Measurements from ENCODE around the gene PRDM15.
A peak's percentile ranks its signal among the peaks of the same experiment; 100 is the strongest.

PRDM15 gene

DNA sequence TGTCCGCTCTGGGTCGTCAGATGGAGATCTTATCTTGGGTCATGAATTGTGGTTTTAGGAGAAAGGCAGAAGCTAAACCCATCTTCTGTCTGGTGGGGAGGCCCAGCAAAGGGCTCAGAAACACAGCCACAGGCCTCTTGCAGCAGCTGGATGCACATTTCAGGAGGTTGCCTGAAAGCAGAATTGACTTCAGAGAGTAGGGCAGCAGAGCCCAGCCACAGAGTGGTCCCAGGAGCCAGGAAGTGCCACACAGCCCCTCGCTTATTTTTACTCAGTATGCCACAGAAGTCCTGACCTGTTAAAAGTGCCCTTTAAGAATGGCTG is 104.0 kb downstream of the PRDM15 start:
- no peak for DNase-seq

DNA sequence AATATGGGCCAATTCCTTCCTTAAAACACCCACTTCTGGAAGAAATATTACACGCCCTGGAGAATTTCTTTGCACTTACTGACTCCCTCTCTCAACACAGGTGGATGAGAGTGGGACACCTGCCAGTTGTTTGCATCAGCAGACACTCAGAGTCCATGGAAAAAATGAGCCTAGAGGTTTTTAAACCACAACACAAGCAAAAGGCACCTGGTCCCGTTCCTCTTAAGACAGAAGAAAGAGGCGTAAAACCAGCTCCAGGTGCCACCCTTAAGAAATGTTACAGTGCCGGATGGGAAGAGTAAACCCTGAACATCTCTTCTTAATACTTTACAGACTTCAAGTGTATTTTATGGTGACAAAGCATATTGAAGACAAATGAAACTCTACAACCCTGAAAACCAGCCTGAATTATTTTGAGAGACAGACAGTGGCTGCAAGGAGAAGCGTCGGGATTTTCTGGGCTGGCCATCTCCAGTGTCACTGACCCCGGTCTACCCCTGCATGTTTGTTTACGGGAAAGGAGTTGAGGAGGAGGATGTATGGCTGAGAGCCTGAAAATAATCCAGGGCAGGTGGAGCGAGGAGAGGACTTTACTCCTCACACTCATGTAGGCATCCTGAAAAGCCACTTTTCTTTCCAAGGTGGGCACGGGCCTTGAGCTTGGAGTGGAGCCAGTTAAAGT is 104.5 kb downstream of the PRDM15 start:
- DNase-seq, result no peak

DNA sequence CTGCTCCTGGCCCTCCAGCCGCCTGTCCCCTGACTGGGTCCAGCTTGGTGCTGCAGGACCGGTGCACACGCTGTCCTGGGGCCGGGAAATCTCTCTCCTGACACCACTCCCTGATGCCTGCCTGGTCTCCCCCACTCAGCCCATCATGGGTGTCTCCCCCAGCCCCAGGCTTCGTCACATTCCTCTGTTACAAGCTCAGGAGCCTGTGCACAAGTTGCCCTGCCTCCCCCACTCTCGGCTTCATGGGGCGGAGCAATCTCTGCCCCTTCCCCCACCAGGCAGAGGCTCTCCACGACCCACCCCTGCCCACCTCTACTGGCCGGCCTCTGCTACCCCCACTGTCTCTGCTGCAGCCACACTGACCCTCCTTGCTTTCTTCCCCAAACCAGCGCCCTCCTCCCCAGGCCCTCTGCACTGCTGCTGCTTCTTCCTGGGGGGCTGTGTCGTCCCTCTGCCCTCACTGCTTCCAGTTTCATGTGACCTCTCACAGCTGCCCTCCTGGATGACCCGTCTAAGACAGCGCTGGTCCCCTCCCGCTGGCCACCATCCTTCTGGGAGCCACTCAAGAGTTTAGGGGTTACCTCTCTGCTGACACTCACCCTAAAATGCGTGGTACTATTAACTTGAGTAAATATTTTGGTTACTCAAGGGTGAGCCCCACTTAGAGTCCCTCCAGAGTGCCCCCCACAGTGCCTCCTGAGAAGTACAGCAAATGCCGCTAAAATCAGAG is 106.6 kb downstream of the PRDM15 start:
- DNase-seq, result no peak

DNA sequence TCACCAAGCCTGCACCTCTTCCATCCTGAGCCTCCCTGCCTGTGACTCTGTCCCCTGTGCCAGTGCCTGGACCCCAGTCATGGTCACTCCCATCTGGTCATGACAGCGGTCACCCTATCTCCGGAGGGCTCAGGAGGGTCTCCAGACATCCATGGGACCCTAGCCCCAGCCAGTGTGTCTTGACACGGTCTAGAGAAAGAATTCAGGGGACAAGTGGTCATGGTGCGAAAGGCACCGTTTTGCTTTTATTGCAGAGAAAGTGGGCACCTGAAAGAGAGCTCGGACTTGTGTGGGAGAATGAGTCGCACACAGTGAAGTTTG is 107.6 kb downstream of the PRDM15 start:
- no peak for DNase-seq

DNA sequence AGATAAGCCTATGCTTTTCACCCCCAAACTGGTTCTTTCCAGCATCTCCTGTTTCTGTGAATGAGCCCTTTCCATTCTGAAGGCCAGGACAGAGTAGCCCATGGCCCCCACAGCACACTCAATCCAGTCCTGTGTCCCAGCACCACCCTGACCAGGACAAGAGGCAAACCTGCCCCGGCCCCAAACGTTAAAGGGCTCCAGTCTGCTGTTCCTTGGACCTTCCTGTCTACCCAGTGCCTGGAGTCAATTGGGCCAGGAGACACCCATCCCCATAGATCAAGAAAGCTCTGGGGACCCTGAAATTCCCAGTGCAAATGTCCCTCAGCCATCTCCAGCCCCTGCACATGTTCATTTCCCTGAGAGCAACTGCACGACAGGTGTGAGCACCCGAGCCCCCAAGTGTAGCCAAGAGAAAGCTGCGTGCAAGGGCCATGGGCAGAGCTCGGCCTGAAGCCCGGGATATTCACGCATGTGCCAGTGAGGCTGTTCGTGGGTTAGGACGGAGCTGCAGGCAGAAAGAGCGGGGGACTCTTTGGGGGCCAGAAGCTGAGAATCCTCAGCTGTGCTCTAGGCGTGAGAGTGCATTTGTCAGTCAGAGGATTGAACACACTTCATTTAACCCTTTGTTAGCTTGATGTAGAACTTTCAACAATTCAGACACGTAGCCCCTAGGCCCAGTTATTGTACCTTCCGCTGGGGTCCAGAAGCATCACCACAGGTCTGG is 108.1 kb downstream of the PRDM15 start:
- DNase-seq, result no peak

DNA sequence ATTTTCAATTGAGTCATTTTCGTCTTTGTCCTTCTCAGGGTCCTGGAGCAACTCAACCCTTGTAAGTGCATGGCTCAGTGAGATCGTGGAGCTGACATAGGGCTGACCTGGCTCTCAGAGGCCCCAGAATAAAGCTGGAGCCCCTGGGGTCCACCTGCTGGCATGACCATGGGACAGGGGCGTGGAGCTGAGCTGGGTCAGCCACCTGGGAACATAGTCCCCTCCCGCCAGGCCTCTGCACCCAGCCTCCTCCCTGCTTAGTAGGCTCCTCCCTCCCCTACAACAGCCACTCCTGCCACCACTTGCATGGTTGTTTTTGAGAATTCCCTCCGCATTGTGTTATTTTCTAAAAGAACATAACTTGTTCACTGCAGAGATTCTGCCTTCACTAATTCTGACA is 109.2 kb downstream of the PRDM15 start:
- DNase-seq, result no peak

DNA sequence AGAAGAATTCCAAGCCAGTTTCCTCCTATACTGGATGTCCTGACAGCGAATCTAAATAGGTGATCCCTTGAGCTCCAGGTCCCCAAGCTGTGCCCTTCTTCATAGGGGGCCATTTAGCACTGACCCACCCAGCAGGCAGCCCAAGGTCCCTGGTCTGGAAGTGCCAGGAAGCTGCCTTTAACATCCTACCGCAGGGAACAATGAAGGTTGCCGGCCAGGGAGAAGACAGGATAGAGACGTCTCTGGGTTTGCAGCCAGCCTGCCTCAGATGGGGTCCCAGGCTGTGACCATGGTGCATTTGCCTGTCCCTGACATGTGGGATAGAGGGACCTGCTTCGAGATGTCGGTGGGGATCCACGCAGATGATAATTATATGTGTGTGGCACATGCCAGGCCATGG is 109.6 kb downstream of the PRDM15 start:
- no peak for DNase-seq

DNA sequence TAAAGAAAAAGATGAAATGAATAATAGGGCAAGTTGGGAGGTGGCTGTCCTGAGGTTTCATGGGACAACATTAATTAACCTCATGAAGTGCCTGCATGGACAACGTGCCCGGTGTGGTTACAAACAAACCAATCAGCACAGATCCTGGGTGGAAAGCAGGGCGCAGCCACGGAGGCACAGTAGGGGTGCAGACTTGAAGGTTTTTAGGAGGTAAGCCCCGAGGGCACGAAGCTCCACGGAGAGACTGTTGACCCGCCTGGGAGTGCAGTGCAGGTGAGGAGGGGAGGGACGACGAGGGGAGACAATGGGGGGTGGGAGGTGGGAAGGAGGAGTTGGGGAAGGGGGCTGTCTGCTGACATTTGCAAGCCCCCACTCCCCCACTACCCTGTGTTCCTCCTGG is 110.0 kb downstream of the PRDM15 start:
- no peak for DNase-seq

DNA sequence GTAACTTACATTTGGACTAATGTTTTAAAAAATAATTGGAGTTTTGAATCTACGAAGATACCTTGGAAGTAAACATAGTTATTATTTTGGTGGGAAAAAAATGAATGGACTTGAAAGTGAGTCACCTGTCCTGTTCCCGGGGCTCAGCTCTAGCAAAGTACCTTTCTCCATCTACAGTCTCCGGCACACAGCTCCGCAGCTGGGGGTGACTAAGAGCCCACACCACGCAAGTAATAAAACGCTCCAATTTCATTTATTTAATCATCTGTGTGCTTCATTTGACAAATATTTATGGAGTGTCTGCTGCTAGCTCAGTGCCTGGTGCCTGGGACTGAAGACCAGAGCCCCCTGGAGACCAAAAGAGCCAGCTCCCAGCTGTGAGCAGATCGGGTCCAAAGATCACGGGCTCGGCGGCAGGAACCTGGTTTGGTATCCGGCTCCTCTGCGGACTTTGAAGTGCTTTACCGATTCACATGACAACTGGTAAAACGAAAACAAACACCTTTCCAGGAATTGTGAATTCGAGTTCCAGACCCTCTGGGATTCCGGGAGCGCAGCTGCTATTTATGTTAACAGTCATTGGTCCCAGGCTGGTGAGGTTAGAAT is 110.6 kb downstream of the PRDM15 start:
- peak; percentile 80 for DNase-seq

DNA sequence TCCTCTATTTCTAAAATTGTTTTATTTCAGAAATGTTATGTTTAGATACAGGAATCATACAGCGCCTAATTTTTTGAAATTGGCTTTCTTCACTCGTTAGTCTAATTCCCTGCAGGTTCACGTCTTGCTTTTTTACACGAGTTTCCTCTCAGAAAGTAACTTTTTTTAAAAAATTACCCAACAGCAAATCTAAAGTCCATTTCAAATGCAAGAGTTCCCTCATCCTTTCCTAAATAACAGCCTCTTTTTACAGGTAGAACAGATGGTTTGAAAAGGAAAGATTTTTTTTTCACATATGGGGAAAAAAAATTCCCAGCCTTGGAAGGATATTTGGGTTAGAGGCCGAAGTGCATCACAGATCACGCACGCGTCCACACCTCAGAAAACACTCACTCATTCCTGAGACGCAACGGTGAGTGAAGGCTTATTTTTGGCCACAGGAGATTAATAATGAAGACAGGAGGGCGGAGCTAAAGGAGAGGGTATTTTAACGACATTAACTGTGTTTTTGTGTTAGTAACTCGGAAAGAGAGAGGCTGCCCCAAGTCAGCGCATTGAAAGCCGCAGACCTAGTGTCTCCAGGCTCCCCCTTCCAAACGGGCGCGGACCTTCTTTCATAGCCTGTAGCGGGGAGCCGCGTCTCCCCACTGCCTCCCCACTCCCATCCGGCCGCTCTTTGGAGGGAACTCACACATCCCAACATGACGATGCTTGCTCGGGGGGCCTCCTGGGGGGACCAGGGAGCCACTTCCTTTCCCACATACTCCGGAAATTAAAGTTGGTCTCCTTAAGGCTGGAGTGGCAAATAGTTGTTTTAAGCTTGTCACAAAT is 111.3 kb downstream of the PRDM15 start:
- DNase-seq, result no peak

DNA sequence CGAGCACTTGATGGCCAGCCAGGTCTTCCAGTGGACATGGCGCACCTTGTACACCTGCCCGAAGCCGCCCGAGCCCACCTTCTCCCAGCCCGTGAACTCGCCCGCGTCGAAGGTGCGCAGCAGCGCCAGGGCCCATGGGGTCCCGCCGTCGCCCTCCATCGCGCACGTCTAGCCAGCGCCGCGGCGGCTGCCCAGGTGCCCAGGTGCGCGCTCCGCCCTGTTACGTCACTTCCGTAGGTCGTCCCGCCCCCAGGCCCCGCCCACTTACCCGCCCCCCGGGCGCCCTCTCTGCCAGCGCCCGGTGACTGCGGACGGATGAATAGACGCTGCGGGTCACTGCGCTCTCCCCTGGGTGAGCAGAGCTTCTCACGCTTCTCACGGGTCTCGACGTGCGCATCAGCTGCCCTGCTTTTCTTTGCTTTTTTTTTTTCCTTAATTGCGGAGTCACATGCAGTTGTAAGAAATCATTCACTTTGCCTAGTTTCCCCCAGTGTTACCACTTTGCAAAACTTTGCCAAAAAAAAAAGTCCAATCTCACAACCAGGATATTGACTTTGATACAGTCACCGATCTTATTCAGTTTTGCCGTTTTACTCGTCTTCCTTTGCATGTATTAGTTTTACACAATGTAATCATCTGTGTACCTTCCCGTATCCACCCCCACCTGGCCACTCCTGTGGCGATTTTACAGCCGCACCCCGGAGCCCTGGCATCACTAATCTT is 112.1 kb downstream of the PRDM15 start, which contains the start of gene RIPK4:
Gene RIPK4 (minus strand): TSS at position 170 of the 723 bp plus-strand sequence. CDS start 11 bp downstream, at position 159.
- DNase-seq, result peak; percentile 47

DNA sequence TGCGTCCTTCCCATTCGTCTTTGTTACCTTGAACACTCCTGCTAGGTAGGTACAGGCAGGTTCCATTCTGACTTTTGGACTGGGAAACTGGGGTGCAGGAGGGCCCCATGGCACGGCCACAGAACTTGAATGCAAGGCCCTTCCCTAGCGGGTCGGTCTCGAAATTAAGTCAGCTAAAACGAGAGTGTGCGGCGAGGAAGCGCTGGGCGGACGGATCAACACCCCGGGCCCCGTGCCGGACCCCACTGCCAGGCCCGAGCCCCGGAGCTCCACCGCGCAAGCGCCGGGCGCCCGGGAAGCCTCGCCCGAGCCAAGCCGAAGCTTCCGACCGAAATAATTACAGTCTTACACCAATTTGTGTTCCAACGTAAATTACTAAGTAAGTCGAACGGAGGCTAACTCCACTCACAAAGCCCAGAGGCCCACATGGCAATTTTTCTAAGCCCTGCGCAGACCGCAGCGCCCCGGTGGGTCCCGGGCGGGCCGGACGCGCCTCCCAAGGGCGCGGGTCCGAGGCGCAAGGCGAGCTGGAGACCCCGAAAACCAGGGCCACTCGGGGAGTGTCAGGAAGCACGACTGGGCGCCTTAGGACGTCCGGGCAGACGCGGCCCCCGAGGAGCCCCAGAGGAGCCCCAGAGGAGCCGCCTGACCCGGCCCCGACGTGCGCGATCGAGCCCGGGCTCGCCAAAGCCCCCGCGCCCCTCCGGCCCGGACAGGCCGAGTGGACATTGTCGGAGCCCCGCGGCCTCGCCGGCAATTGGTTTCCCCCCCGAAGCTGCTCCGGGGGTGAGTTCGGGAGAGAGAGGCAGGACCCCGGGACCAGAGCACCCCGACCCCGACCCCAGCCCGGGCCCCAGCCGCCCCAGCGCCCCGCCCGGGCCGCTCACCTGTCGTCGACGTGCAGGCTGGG is 112.9 kb downstream of the PRDM15 start:
- DNase-seq, result no peak

DNA sequence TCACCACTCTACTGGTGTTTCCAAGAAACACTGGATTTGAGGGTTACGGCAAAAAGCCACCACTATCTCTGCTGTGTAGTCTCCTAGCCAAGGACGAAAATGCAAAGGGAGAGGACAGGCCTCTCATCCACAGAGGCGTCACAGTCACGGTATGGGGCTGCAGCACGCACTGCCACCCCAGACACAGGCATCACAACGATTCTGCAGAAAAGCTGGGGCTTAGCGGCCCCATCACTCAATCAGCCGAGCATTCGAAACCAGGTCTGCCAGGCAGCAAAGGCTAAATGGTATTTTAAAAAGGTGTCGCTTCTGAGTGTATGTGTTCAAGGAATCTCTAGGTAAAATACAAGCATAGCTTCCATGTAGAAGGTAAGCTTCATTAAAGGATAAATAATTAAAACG is 113.7 kb downstream of the PRDM15 start:
- no peak for DNase-seq

DNA sequence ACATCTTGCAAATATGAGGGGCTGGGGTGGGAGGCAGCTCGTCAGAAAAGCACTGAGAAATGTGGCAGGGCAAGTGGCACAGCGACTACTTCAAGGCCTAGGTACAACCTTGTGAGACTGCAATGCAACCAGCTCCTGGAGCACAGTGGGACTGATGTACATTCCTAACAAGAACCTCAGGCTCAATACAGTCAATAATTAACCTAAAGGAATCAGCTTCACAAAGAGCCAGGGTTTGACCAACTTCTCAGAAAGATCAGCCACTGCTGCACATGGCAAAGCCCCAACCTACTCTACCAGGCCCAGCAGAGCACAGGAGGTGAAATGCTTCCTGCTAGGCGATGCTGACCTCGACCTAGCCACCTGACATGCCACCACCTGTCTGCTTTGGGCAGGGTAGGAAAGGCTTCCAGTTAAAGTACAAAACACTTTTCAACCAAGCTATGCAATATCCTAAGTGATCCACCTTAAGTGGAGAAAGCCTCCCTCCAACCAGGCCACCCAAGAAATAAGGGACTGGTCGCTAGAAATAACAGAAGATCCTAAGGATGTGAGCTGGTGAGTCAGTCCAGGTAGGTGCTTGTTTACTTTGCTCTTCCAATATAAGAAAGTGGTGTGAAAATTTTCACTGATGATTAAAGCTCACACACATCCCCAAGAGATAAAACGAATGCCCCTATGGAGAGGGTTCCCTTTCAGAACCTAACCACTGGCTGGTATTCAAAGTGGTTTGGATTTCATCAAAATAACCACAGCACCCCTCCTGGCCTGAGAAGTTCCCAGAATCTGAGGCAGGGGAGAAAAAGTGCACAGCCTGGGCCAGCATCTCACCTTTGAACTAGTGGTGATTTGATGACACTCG is 114.4 kb downstream of the PRDM15 start:
- DNase-seq, result no peak

DNA sequence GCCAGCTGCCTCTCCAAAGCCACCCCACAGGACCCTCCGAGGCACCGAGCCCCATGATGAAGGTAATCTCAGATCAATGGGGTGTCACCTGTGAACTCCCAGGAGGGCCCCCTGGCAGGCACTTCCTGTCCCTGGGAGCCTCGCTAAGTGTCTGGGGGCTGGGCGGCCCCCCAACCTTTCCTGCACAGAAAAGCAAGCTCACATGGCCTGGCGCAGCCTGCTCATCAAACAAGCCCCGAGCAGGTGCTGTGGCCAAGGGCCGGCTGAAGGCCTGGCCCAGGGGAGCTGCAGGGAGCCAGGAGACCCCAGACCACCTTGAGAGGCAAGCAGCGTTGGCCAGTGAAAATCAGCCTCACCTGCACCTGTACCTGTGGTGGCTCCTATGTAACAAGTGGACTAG is 115.1 kb downstream of the PRDM15 start:
- no peak for DNase-seq

DNA sequence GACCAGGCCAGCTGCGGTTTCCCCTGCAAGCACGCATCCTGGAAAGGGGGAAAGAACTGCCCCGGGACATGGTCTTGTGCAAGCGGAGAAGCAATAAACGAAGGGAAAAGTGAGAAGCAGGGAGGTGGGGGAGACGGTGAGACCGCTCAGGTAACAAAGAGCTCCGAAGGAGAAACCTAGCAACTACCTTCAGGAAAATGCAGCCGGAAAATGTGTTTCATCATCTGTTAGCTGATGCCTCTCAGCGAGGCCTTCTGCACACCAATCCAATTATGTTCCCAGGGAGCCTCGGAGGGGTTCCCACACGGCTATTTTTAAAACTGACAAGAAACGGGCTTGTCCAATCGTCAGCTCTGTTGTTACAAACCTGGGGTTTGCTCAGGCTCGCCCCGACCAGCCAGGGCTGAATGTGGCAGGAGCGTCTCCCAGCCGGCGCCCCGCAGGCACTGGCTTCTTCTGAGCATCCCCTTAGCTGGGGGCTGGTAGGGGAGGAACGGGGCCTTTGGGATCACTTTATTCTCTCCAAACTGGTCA is 115.7 kb downstream of the PRDM15 start:
- DNase-seq, result no peak

DNA sequence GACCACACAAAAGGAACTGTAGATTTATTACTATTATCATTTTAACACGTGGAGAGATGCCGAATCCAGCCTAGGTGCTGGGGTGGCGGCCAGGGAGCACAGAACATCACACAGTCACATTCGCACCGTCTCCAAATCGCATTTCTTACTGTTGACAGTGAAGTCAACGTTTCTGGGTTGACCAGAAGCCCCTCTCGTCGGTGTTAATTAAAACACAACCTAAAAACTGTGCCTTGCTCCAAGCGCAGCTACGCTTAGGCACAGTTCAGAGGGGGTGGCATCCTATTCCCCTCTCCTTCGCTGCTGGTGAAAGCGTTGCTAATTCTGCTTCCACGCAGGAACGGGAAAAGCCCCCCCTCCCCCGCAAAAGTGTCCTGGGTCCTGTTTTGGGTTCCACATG is 116.4 kb downstream of the PRDM15 start:
- DNase-seq, result no peak

DNA sequence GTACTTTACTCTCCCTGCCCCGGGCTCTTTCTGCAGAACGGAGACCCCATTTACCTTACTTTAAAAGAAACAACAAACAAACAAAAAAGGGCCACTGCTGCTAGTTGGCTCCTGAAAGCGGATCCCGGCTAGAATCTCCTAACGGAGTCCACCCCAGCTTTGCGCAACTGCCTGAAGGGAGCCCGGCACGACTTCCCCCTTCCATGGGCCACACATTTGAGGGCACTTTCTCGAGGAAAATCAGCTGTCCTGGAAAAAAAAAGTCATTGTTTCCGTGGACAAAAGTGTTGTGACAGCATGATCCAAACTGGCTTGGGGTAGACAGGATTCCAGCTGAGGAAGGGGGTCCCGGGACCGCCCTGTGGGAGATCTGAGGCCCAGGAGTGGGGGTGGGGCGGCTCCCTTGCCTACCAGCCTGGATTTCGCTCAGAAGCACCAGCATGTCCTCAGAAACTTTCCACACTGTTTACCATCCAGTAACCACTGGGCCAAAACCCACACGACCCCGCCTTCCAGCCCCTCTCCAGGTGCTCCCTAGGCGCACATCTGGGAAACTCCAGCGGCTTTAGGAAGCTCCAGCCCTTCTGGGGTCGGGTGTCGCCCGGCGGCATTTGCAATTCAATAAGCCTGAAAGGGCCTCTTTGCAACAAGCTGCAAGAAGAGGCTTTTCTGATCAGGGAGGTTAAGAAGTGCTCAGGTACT is 117.1 kb downstream of the PRDM15 start:
- DNase-seq, result no peak

Measured in fibroblast of skin of scalp (primary cell).